NCI-H526 treated with DMSO at 0.1 percent for 48 hours (cell line): ENCODE measurements around the gene TNS4.

ENCODE experiments used
- DNase-seq: peaks from one replicate; lab custom pipeline; 2025; lab: John Stamatoyannopoulos, UW

Gene TNS4

GRCh38 chr17:40495140-40495539 lies 6.3 kb downstream of the TNS4 start:
- DNase-seq = no peak

- DNase-seq = no peak
Measured at GRCh38 chr17:40493697-40494096, 7.7 kb downstream of the TNS4 start.

GRCh38 chr17:40491486-40491885 lies 9.9 kb downstream of the TNS4 start:
- DNase-seq = no peak

GRCh38 chr17:40490982-40491381 lies 10.4 kb downstream of the TNS4 start:
- DNase-seq = no peak

GRCh38 chr17:40490289-40490853 lies 11.1 kb downstream of the TNS4 start:
- DNase-seq = peak; percentile 2

- no peak for DNase-seq
Measured at GRCh38 chr17:40487371-40488020, 13.9 kb downstream of the TNS4 start.

GRCh38 chr17:40486522-40487370 lies 14.7 kb downstream of the TNS4 start:
- no peak for DNase-seq

GRCh38 chr17:40485851-40486521 lies 15.4 kb downstream of the TNS4 start:
- no peak for DNase-seq

GRCh38 chr17:40484973-40485530 lies 16.4 kb downstream of the TNS4 start:
- DNase-seq = no peak

- no peak for DNase-seq
Measured at GRCh38 chr17:40484285-40484972, 17.0 kb downstream of the TNS4 start.

- DNase-seq = no peak
Measured at GRCh38 chr17:40483679-40484078, 17.7 kb downstream of the TNS4 start.

- no peak for DNase-seq
Measured at GRCh38 chr17:40482722-40483121, 18.7 kb downstream of the TNS4 start.

- no peak for DNase-seq
Measured at GRCh38 chr17:40481106-40481505, 20.3 kb downstream of the TNS4 start.

- no peak for DNase-seq
Measured at GRCh38 chr17:40480501-40481003, 20.9 kb downstream of the TNS4 start.

GRCh38 chr17:40479754-40480480 lies 21.5 kb downstream of the TNS4 start:
- DNase-seq = no peak

- no peak for DNase-seq
Measured at GRCh38 chr17:40478486-40478885, 22.9 kb downstream of the TNS4 start.

- no peak for DNase-seq
Measured at GRCh38 chr17:40477796-40478195, 23.6 kb downstream of the TNS4 start.

GRCh38 chr17:40475234-40475908 lies 26.1 kb downstream of the TNS4 start:
- DNase-seq = no peak

GRCh38 chr17:40474419-40475002 lies 26.9 kb downstream of the TNS4 start:
- DNase-seq = no peak
